NCI-H82 treated with DMSO at 0.1 percent for 48 hours (cell line): Measurements from ENCODE around the gene ZNF573.
A peak's percentile ranks its signal among the peaks of the same experiment; 100 is the strongest.
"Not testable (repeated sequence)": the region's sequence is repeated elsewhere in the genome, so short reads cannot be mapped to it uniquely, and the experiment has no call there.

Experiments used
- DNase-seq: peaks from one replicate; lab custom pipeline; 2025; ENCODE audit not compliant: unreplicated experiment; lab: John Stamatoyannopoulos, UW

ZNF573 gene

DNA sequence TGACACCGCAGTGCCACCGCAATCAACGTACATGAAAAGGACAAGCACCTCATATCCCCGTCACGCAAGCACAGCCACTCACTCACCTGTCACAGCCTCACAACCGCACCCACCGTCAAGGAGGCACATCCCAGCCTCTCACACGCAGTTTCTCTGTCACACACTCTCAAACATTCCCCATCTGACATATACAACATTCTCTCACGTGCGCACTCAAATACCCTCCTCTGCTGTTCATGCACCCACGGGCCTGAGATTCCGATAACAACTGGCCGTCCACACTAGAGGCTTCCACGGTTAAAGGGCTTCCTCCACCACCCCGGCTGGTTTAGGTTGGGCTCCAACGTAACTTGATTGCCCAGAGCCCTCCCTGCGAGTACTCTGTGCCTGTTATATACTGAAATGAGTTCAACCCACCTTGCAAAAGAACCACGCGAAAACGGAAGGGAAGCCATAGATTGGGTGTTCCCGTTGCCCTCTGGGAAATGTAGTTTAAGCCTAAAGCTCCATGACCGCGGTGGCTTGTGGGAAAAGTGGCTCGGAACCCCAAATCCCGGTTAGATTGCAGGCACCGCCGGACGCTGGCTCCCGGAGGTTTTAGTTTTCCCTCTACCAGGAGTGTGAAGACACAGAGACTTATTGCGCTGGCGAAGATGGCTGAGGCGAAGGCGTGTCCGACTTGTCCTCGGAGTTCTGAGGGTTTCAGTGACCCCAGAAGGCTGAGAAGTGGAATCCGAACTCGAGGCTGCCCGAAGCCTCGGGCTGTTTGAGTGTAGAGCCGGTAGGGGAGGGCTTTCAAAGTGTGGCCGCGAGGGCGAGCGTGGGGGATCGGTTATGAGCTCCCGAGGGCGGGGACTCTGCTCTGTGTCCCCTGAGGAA, at the start of gene ZNF573:
ZNF573 (minus strand) TSS at position 460 of the 879 bp plus-strand sequence. CDS start 5,857 bp downstream, outside the sequence.
- peak; percentile 87 for DNase-seq

DNA sequence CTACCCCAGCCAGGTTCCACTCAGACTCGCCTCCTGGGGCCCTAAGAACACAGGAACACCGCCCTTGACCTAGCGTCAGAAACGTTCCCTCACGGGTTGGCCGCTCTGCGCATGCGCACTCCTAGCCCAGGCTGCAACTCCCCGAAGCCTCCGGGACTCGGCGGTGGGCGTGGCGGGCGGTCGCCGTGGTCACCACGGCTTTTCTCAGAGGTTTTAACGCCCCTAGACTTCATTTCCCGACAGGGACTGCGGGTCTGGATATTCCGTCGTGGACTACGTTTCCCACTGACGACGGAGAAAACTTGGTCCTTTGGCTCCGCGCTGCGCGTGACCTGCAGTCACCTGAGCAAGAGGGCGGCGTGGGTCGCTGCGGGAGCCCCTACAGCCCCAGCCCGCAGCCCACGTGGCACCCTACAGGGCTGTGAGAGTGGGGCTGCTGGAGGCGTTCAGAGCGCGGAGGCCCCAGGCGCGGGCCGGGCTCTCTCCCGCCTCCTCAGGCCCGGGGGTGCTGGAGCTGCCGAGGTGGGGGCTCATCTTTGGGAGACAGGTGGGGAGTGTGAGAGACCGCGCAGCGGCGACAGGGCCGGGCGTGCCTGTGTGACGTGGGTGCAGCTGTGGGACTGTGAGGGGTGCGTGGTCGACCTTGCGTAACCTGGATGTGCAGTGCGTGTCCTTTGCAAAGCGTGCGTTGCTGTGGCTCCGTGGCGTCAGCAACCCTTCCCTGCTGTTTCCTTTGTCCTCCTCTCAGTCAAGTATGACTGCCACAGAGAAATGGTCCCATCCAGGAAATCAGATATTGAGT, 38.0 kb upstream of the ZNF573 start:
- DNase-seq = peak; percentile 45

DNA sequence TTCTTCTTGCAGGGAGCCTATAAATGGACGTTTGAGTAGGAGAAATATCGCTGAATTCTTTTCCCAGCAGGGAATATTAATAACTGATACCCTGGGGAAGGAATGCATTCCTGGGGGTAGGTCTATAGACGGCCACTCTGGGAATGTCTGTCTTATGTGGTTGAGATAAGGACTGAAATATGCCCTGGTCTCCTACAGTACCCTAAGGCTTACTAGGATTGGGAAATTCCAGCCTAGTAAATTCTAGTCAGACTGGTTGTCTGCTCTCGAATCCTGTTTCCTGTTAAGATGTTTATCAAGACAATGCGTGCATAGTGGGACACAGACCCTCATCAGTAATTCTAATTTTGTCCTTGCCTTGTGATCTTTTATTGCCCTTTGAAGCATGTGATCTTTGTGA, 36.2 kb upstream of the ZNF573 start:
- not testable (repeated sequence) for DNase-seq

DNA sequence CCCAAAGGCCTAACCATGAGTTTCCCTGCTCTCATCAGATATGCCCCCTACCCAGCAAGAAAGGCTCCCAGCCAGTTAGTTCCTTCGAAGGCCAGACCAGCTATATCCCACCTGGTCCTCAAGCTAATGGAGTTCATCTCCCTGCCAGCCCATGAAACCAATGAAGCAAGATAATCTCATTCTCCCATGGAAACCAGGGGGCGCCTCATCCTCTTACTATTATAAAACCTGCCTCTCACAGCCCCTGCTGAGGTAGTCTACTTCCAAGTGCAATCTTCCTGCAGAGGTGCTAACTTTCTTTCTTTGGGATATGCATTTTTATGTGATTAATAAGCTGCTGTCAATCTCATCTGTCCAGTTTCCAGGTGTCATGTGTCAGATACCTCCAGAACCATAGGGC, 34.0 kb upstream of the ZNF573 start:
- no peak for DNase-seq

DNA sequence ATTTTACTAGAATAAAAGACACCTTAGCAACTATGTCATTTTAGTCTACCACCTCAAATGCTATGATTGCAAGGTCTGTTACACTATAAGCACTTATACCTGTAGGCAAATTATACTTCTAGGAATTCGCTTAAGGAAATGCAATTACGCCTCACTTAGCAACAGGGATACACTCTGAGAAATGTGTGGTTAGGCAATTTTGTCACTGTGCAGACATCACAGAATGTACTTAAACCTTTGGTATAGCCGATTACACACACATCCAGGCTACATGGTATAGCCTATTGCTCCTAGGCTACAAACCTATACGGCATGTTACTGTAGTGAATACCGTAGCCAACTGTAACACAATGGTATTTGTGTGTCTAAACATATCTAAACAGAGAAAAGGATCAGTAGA, 30.0 kb upstream of the ZNF573 start:
- no peak for DNase-seq

DNA sequence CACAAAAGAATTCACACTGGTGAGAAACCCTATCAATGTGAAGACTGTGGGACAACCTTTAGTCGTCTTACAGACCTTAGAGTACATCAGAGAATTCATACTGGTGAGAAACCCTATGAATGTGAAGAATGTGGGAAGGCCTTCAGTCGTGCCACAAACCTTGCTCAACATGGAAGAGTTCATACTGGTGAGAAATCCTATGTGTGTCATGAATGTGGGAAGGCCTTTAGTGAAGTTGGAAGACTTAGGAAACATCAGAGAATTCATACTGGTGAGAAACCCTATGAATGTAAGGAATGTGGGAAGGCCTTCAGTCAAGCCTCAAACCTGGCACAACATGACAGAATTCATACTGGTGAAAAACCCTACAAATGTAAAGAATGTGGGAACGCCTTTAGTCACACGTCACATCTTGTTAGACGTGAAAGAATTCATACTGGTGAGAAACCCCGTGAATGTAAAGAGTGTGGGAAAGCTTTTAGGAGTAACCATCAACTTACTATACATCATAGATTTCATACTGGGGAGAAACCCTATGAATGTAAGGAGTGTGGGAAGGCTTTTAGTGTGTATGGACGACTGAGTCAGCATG, 24.0 kb upstream of the ZNF573 start:
- no peak for DNase-seq

DNA sequence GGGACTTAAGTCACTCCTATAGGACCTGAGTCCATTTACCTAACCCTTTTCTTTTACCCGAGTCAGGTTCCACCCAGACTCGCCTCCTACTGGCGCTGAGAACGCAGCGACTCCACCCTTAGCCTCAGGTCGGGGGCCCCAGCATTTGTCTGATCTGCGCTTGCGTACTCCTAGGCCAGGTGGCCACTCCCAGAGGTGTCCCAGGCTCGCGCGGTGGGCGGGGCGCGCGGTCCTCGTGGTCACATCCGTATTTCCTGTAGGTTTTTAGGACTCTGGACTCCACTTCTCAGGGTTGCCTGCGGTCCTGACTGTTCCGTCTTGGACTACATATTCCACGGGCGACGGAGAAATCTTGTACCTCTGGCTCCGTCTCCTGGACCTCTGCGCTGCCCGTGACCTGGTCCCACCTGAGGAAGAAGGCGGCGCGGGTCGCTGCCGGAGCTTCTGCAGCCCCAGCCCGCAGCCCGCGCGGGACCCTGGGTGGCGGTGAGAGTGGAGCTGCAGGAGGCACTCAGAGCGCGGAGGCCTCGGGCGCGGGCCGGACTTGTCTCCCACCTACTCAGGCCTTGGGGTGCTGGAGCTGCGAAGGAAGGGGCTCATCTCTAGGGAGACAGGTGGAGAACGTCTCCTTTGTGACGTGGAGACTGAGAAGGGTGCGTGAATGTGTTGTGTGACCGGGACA, 11.0 kb upstream of the ZNF573 start:
- DNase-seq = no peak

DNA sequence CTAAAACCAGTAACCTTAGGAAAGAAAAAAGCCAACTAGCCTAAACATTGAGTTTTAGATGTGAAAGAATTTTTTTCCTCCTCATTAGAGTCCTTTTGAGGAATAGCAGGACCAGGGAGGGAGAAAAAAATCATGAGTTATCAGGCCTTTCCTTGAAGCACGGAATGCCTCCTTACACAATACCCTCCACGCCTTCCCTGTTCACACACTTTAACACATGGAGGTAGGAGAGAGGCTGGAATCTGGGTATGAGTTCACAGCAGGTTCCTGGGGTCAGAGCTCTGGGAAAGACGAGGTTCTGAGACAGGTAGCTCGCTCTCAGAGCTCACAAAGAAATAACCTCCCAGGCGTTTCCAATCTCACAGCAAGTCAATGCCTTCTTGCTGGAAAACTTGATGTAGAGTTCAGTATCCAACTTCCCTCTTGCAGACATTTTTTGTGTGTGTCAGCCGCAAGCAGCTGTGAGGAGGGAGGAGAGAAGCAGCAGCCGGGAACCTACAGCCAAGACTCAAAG, 716 bp downstream of the ZNF573 start:
- no peak for DNase-seq

DNA sequence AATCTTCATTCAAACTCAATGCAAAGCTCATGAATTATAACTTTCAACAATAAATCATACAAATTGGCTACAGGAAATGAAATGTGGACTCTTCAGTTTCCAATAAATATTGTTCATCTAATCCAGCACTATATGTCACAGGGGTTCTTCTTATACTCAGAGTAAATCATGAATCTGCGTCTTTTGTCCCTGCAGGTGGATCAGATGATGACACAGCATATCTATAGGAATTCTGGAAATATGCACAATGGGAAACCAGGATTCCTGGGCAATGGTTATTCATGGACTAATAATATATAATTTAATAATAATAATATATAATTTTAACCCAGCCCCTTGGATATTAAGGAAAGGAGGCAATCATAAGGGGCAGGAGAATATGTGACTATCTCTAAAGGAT, 8.4 kb downstream of the ZNF573 start:
- DNase-seq = no peak

DNA sequence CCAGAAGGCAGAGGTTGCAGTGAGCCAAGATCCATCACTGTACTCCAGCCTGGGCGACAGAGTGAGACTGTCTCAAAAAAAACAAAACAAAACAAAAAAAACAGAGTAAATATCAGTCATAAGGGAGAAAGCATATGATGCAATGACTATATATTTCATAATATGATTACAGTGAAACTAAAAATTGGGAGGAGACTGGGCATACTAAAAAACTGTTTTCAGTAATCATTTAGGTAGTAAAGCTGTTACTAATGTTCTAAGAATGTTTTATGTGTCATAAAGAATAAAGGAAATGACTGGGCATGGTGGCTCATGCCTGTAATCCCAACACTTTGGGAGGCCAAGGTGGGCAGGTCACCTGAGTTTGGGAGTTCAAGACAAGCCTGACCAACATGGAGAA, 15.9 kb downstream of the ZNF573 start:
- no peak for DNase-seq

DNA sequence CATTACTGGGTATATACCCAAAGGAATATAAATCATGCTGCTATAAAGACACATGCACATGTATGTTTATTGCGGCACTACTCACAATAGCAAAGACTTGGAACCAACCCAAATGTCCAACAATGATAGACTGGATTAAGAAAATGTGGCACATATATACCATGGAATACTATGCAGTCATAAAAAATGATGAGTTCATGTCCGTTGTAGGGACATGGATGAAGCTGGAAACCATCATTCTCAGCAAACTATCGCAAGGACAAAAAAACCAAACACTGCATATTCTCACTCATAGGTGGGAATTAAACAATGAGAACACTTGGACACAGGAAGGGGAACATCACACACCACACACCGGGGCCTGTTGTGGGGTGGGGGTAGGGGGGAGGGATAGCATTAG, 21.7 kb downstream of the ZNF573 start:
- not testable (repeated sequence) for DNase-seq

DNA sequence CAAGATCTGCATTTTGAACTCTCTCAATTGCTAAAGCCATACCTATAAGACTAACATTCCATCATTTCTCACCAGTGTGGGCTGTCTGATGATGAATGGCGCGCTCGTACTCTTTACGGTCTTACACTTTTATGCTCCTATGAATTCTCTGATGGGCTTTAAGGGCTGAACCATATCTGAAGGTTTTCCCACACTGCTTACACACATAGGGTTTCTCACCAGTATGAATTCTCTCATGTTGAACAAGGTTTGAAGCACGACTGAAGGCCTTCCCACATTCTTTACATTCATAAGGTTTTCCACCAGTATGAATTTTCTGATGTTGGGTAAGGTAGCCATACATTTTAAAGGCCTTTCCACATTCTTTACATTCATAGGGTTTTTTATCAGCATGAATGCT, 41.0 kb downstream of the ZNF573 start:
- DNase-seq = no peak

DNA sequence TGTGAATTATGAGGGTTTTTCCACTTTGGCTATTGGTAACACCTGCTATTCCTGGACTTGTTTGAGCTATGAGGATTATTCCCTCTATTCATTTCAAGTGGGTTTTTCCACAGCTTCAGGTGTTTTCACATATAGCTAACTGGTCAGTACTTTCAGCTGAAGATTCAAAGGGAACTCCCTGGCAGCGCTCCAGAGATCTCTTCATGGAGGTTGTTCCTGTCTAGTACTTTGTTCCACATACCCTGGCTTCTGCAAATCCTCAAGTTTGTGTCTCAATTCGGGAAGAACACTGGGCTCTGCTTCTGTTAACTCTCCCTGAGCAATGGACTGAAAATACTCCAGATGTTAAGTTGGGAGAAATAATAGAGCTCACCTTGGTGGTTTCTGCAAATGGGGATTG, 54.2 kb downstream of the ZNF573 start:
- no peak for DNase-seq

DNA sequence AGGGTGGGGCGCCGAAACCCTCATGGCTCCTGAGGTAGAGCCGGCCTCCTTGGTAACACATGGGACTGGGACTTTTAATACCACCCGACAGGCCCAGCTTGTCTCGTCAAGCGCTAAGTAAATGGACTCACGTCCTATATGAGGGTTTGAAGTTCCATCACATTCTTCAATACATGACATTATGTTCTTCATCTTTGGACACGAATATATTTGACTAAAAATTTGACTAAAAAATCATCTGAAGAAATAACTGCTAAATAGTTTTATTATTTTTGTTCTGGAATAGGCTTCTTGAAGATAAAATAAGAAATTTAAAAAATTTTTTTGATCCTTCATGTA, 59.5 kb downstream of the ZNF573 start:
- DNase-seq = no peak

DNA sequence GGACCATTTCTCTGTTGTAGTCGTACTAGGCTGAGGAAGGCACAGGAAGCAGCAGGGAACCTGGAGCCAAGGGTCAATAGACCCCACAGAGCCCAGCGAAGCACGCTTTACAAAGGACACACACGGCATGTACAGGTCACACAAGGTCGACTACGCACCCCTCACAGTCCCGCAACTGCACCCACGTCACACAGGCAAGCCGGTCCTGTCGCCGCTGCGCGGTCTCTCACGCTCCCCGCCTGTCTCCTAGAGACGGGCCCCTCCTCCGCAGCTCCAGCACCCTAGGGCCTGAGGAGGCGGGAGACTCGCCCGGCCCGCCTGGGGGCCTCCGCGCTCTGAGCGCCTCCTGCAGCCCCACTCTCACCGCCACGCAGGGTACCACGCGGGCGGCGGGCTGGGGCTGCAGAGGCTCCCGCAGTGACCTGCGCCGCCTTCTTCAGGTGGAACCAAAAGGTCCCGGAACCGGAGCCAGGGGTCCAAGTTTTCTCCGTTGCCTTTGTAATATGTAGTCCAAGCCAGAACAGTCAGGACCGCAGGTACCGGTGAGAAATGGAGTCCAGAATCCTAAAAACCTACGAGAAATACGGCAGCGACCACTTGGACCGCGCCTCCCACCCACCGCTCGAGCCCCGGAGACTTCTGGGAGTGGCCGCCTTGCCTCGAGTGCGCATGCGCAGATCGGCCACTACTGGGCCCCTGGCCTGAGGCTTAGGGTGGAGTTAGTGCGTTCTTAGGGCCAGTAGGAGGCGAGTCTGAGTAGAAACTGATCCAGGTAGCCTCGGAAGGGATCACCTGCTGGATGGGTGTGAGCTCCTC, 60.1 kb downstream of the ZNF573 start, which contains the start of gene ZNF607:
ZNF607 (minus strand) TSS at position 651 of the 816 bp plus-strand sequence. CDS start 8,143 bp downstream, outside the sequence.
- peak; percentile 95 for DNase-seq

DNA sequence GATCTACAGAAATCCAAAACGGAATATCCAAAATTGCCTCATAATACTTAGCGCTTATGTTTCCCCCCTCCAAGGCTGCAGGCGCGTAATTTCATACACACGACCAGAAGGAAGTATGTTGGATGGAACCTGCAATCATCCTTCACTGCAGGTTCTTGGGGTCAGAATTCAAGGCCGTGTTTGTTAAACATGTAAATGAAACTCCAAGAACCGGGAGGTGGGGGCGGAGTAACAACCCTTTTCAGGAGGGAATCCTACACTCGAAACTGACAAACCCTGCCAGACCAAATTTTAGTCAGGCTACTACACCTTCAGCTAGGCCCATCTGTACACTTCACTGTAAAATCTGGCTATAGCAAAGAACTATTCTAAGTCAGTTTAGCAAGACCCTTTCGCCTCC, 61.1 kb downstream of the ZNF573 start:
- peak; percentile 42 for DNase-seq

DNA sequence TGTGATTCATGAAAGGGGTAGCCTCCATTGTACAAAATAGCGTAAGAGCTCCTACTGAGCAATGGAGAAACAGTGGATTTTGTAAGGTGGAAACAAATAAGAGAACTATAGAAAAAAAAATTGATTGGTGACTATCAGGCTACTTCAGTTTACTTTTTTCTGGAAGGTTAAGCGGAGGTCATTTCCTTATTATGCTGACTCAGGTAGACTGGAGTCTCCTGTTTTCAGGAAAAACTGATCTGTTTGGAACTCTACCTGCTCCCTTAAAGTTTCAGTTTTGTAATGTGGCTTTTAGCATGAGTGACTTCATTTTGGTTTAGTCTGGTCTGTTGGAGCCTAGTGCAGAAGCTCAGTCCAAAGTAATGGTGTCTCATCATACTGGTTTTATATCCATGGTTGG, 63.2 kb downstream of the ZNF573 start:
- DNase-seq = no peak

DNA sequence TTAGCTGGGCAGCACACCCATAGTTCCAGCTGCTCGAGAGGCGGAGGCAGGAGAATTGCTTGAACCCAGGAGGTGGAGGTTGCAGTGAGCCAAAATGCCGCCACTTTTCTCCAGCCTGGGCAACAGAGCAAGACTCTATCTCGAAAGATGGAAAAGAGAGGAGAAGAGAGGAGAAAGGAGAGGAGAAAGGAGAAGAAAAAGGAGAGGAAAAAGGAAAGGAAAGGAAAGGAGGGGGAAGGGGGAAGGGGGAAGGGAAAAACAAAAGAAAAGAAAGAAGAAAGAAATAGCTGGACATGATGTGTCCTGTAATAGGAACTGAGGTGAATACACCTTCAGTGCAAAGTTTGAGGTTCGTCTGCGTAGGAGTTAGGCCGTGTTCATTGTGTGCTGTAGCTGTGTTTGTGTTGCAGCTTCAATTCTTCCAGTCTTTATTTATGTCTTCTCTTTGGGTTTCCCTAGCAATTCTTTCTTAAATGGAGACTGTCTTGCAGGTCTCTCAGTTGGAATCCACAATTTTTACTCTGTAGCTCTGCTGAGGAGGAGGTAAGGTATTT, 73.3 kb downstream of the ZNF573 start:
- DNase-seq = no peak

DNA sequence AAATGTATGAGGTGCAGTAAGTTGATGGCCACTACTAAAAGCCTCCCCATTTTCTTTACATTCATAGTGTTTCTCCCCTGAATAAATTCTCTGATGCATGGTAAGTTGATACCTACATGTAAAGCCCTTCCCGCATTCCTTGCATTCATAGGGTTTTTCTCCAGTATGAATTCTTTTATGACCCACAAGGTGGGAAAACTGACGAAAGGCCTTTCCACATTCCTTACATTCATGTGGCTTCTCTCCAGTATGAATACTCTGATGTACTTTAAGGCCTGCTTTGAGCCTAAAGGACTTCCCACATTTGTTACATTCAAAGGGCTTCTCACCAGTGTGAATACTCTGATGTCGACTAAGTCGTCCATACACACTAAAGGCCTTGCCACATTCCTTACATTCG, 80.3 kb downstream of the ZNF573 start:
- DNase-seq = no peak

DNA sequence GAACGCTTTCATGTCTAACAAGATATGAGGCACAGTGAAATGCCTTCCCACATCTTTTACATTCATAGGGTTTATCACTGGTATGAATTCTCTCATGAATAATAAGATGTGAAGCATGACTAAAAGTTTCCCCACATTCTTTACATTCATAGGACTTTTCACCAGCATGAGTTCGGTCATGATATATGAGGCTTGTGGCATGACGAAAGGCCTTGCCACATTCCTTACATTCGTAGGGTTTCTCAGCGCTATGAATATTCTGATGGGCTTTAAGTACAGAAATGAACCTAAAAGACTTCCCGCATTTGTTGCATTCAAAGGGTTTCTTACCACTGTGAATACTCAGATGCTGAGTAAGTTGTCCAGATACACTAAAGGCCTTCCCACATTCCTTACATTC, 81.2 kb downstream of the ZNF573 start:
- no peak for DNase-seq
